ENCODE results near the gene PCSK2.
A peak's percentile ranks its signal among the peaks of the same experiment; 100 is the strongest.

PCSK2 gene

DNA sequence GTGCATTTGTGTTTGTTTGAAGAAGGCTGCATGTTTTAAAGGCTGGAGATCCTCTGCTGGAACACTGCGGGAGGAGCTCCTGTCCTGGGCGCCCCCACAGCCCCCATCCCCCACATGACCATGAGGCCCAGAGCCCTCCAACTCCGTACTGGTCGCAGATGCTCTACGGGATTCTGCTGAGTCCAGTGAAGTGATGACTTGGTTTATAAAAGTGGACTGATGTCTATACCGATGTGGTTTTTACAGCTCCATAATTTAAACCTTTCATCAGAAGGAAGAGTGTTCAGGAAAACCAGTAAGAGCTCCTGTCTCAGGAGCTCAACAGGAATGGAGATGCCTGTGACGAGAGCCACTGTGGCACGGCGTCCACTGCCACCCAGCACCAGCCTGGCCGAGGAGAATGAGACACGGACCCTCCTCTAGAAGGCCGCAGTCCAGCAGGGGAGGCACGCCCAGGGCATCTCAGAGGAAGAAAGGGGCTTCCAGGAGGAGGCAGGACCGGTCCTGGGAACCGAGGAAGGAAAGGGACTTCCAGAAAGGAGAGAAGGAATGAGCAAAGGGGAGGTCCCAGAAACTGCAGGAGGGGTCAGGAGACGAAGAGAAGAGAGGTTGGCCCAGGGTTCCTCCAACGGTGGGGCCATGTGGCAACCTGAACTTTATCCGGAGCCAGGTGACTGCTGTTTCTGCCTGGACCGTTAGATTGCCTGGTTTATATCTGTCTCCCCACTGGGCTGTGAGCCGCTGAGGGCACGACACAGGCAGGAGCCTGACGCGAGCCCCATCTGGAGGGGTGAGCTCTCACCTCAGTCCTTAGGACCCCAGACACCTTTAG lies 277.4 kb downstream of the PCSK2 start:
- TF ChIP-seq ZFX (IDR thresholded peaks at IDR 0.05) = no peak
- TF ChIP-seq, protein P1, sequence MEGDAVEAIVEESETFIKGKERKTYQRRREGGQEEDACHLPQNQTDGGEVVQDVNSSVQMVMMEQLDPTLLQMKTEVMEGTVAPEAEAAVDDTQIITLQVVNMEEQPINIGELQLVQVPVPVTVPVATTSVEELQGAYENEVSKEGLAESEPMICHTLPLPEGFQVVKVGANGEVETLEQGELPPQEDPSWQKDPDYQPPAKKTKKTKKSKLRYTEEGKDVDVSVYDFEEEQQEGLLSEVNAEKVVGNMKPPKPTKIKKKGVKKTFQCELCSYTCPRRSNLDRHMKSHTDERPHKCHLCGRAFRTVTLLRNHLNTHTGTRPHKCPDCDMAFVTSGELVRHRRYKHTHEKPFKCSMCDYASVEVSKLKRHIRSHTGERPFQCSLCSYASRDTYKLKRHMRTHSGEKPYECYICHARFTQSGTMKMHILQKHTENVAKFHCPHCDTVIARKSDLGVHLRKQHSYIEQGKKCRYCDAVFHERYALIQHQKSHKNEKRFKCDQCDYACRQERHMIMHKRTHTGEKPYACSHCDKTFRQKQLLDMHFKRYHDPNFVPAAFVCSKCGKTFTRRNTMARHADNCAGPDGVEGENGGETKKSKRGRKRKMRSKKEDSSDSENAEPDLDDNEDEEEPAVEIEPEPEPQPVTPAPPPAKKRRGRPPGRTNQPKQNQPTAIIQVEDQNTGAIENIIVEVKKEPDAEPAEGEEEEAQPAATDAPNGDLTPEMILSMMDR (conservative IDR thresholded peaks at IDR 0.05) = no peak

DNA sequence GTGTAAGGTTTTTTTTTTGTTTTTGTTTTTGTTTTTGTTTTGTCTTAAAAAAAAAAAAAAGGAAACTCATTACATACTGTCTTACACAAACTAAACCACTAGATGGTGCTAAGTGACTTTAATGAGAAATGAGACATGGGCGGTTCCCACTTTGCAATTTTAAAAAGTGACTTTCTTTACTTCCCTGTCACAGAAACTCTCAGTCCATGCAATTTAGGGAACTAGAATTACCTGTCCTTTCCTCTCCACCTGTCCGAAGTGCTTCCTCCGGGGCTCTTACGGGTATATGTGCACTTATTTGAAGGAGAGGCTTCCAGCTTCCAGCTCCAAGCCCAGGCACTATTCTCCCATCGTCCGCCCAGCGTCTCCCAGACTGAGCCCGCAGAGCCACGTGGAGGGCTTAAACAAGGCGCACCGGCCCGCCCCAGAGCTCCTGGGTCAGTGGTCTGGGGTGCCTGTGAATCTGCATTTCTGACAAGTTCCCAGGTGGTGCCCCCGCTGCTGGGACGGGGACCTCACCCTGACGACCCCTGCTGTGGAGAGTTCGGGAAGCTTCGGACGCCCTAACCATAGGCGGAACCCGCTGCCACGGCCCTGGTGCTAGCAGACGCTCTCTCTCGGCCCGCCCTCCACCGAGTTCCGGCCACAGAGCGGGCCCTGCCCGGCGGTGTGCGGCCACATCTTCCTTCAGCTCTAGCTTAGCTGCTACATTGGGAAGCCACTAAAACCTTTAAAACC lies 278.2 kb downstream of the PCSK2 start:
- TF ChIP-seq, protein P1 (conservative IDR thresholded peaks at IDR 0.05) = peak; percentile 71
- no peak for TF ChIP-seq ZFX (IDR thresholded peaks at IDR 0.05)
- H3K27ac ChIP-seq = peak overlapping the region; percentile 33; the same call in 1 of the 2 replicates

More for the DNA sequence above, 277.4 kb downstream of the PCSK2 start:
- H3K27ac ChIP-seq = no peak overlapping the region

DNA sequence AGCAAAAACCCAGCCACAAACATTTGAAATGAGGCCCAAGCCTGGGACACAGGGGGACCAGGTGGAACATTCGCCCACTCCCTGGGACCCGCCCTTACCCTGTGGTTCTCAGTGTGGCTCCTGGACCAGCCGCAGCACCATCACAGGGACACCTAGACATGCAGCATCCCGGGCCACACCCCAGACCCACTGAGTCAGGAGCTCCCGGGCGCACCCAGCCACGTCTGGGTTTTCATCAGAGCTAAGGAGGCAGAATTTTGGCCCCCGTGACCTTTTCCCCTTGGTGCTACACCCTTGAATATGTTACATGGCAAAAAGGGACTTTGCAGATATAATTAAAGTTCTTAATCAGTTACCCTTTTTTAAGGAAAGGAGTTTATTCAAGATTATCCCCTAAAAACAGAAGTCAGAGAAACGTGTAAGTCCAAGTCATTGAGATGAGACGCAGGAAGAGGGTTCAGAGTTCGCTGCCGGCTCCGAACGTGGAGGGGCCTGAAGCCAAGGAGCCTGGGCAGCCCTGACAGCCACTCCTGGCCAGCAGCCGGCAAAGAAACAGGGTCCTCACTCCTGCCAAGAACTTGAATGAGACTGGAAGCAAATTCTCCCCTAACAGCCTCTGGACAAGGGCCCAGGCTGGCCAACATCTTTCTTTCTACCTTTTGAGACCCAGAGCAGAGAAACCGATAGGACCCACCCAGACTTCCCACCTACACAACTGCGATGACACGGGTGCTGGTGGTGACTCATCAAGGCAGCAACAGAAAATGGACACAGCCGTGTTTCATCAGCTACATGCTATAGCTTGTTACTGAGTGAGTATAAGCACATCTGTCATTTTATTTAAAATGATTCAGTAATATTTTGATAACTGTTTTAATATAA lies 279.0 kb downstream of the PCSK2 start:
- no peak for TF ChIP-seq ZFX (IDR thresholded peaks at IDR 0.05)
- TF ChIP-seq, protein P1 (conservative IDR thresholded peaks at IDR 0.05) = no peak
- H3K27ac ChIP-seq = peak overlapping the region; percentile 33; the same call in 1 of the 2 replicates

DNA sequence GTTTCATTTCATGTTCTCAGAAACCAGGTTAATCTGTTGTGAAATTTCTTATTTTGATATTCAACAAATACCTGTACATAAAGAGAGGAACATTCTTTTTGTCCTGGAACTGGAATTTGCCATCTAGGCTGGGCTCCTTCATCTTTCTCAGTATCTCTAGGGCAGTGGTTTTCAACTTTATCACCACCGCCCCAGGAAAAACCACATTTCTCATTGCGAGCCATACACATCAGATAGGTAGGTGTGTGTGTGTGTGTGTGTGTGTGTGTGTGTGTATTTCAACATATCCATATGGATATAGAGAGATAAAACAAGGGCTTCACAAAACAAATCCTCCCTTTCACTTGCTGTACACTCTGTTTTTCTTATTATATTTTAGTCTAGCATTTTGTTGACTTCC lies 280.2 kb downstream of the PCSK2 start:
- TF ChIP-seq, protein P1 (conservative IDR thresholded peaks at IDR 0.05) = no peak
- no peak for TF ChIP-seq ZFX (IDR thresholded peaks at IDR 0.05)
- H3K27ac ChIP-seq = no peak overlapping the region

DNA sequence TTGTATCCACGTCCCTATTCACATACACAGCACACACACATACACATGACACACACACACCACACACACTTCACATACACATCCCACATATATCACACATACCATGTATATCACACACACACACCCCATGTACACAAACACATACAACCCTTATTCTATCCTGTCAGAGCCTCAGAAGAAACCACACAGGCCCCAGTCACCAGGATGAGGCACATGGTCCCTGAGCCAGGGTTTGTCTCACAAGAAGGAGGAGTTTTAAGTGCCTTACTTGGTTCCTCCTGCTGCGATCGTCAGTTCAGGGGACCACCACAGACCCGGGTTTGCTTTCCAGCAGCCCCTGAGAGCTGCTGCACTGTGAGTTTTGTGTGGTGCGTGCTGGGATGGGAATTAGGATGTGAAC lies 280.7 kb downstream of the PCSK2 start:
- H3K27ac ChIP-seq = no peak overlapping the region
- no peak for TF ChIP-seq ZFX (IDR thresholded peaks at IDR 0.05)
- TF ChIP-seq, protein P1 (conservative IDR thresholded peaks at IDR 0.05) = no peak

DNA sequence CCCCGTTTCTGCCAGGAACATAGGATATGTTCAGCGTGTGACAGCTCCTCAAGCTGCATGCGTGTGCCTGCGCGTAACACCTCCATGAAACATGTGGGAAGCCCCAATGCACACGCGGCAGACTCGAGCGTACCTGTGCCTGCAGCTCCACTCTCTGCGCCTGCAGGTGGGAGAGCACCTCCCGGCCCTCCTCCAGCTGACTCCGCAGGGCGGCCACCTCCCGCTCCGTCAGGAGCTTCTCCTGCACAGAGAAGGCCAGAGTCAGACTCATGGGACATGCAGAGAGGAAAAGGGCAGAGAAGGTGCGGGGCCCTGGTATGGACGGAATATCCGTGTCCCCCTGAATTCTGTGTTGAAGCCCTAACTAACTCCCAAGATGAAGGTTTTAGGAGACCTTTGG lies 281.9 kb downstream of the PCSK2 start:
- TF ChIP-seq, protein P1 (conservative IDR thresholded peaks at IDR 0.05) = no peak
- no peak for TF ChIP-seq ZFX (IDR thresholded peaks at IDR 0.05)
- H3K27ac ChIP-seq = no peak overlapping the region
